Gastrocnemius medialis (tissue), 4 donors: ENCODE data around the gene C1orf174. TPM values are rescaled to one million over a fixed set of nuclear protein-coding genes. Genes with fewer than 3 reads are reported as not detected.

Experiments
- ATAC-seq, 2 donors: fragments of 150-250 bp; one replicate each; pipeline ENCODE4 v1.9.1; 2016
- DNase-seq, 2 donors: peaks; one replicate each; pipeline ENCODE4 v3.0.0-alpha.2; 2019
- H3K27ac ChIP-seq, 4 donors: fragments of 200-600 bp; sonication (generic); 1 replicate in 1 of 4; 2 replicates in 3 of 4; pipeline ENCODE4 v1.5.1; 2016 to 2018; ENCODE audit warnings: mild to moderate bottlenecking in 2 of 4, moderate library complexity in 1 of 4
- H3K27me3 ChIP-seq, 3 donors: fragments of 200-600 bp; sonication (generic) in 2 of 3; 1 replicate in 1 of 3; 2 replicates in 2 of 3; pipeline versions ENCODE4 v1.5.1 to v1.6.0; 2016 to 2019; ENCODE audit warnings: mild to moderate bottlenecking in 1 of 3, moderate library complexity in 1 of 3
- H3K36me3 ChIP-seq, 2 donors: fragments of 200-600 bp; sonication (generic) in 1 of 2; one replicate each; pipeline ENCODE4 v1.5.1; 2017 to 2018
- H3K4me1 ChIP-seq, 2 donors: fragments of 200-600 bp; sonication (generic) in 1 of 2; one replicate each; pipeline ENCODE4 v1.5.1; 2016 to 2017; ENCODE audit warnings: mild to moderate bottlenecking in 2 of 2
- H3K4me3 ChIP-seq, 4 donors: fragments of 200-600 bp; sonication (generic) in 3 of 4; 1 replicate in 1 of 4; 2 replicates in 3 of 4; pipeline ENCODE4 v1.5.1; 2016 to 2019; ENCODE audit warnings: mild to moderate bottlenecking in 2 of 4
- H3K9me3 ChIP-seq, 3 donors: fragments of 200-600 bp; sonication (generic) in 2 of 3; 1 replicate in 1 of 3; 2 replicates in 2 of 3; pipeline ENCODE4 v1.5.1; 2016 to 2019
- CTCF ChIP-seq, 5 experiments: fragments of 450-650 bp in 3 of 5; fragments of 200-600 bp in 2 of 5; sonication (generic) in 2 of 5; IDR thresholded peaks in 4 of 5; conservative IDR thresholded peaks in 1 of 5; 1 replicate in 4 of 5; 2 replicates in 1 of 5; pipeline ENCODE4 v1.5.1; 2016 to 2019; ENCODE audit warnings: antibody characterized with exemption in 5 of 5, mild to moderate bottlenecking in 3 of 5, moderate library complexity in 3 of 5
- POLR2A ChIP-seq, 2 donors: fragments of 450-650 bp; IDR thresholded peaks; one replicate each; pipeline ENCODE4 v1.6.1; 2017; ENCODE audit warnings: antibody characterized with exemption in 2 of 2, mild to moderate bottlenecking in 2 of 2, moderate library complexity in 2 of 2
- in situ Hi-C, 4 donors: fragments of 200-750 bp; cut with MboI; loops; one replicate each; pipeline versions ENCODE4 v1.15.0 to v1.8.0; 2017; ENCODE audit warnings: low sequenced_read_pairs in 4 of 4
- intact Hi-C: fragments of 100-400 bp; cut with DNase I; formaldehyde crosslinking; loops from one replicate; pipeline ENCODE4 v1.15.1; 2023; ENCODE audit warnings: low total_unique reads
- total RNA-seq, 4 donors: library from RNA; depleted of rRNA; stranded (reverse); fragments of >200 nt; gene quantifications; one replicate each; pipeline versions ENCODE4 v1.1.0 to v1.2.3, GENCODE V29; 2016

Gene C1orf174
- total RNA-seq, 4 donors from 2014 or later, result 10.1 to 28.5 (median 13.5) TPM

GRCh38 chr1:3940081-3940753 is 40.1 kb upstream of the C1orf174 start:
- Histone ChIP-seq H3K27ac (no peak overlapping the region), H3K9me3 (no peaks in the 10 kb centered on the region), H3K4me3 (no peak overlapping the region), H3K36me3 (no peaks in the 10 kb centered on the region), H3K27me3 (peaks cover 7 to 32% (median 14%) of the 10 kb centered on the region in 3 donors), H3K4me1 (no peaks in the 10 kb centered on the region)
- ATAC-seq (no peak), DNase-seq (no peak)
- in situ Hi-C loops (no loop called here), intact Hi-C loops (no loop called here)
- TF ChIP-seq CTCF (IDR thresholded peaks at IDR 0.05 in 4 of 5, conservative IDR thresholded peaks at IDR 0.05 in 1 of 5), result no peak
- no peak for TF ChIP-seq POLR2A (IDR thresholded peaks at IDR 0.05)

GRCh38 chr1:3939242-3940080 is 39.4 kb upstream of the C1orf174 start:
- no peaks in the 10 kb centered on the region for H3K36me3 ChIP-seq
- no peaks in the 10 kb centered on the region for H3K4me1 ChIP-seq
- no peak for ATAC-seq
- no peak overlapping the region for H3K27ac ChIP-seq
- intact Hi-C loops, result no loop called here
- no peak for TF ChIP-seq POLR2A (IDR thresholded peaks at IDR 0.05)
- H3K4me3 ChIP-seq, result no peak overlapping the region
- DNase-seq, result no peak
- in situ Hi-C loops, result no loop called here
- H3K9me3 ChIP-seq, result no peaks in the 10 kb centered on the region
- H3K27me3 ChIP-seq, result peaks cover 7 to 27% (median 14%) of the 10 kb centered on the region in 3 donors

- Histone ChIP-seq H3K27ac (no peak overlapping the region), H3K4me1 (no peaks in the 10 kb centered on the region), H3K27me3 (peaks cover 21 to 25% (median 21%) of the 10 kb centered on the region in 3 donors), H3K36me3 (no peaks in the 10 kb centered on the region), H3K9me3 (no peaks in the 10 kb centered on the region), H3K4me3 (no peak overlapping the region)
- DNase-seq, result no peak
- intact Hi-C loops, result no loop called here
- no peak for ATAC-seq
- TF ChIP-seq CTCF (IDR thresholded peaks at IDR 0.05 in 4 of 5, conservative IDR thresholded peaks at IDR 0.05 in 1 of 5) (no peak), POLR2A (IDR thresholded peaks at IDR 0.05) (no peak)
- in situ Hi-C loops, result no loop called here
Observed at GRCh38 chr1:3932156-3932919, 32.3 kb upstream of the C1orf174 start.

GRCh38 chr1:3931007-3931912 is 31.2 kb upstream of the C1orf174 start:
- peaks cover 21 to 25% (median 23%) of the 10 kb centered on the region in 3 donors for H3K27me3 ChIP-seq
- H3K4me1 ChIP-seq, result no peaks in the 10 kb centered on the region
- no peak overlapping the region for H3K27ac ChIP-seq
- DNase-seq (no peak), ATAC-seq (no peak)
- no peak overlapping the region for H3K4me3 ChIP-seq
- TF ChIP-seq POLR2A (IDR thresholded peaks at IDR 0.05), result no peak
- TF ChIP-seq CTCF (IDR thresholded peaks at IDR 0.05 in 4 of 5, conservative IDR thresholded peaks at IDR 0.05 in 1 of 5), result no peak
- H3K9me3 ChIP-seq, result no peaks in the 10 kb centered on the region
- no peaks in the 10 kb centered on the region for H3K36me3 ChIP-seq
- intact Hi-C loops, result no loop called here
- in situ Hi-C loops, result no loop called here
